WTC11 (cell line): ENCODE results near the gene TEX9.
"Not testable (repeated sequence)": the region's sequence is repeated elsewhere in the genome, so short reads cannot be mapped to it uniquely, and the experiment has no call there.

Experiments used
- NFYB ChIP-seq: sonication (generic); formaldehyde crosslinking; conservative IDR thresholded peaks from 2 replicates; pipeline ENCODE4 v1.8.0; 2022; ENCODE audit warnings: low read depth, missing genetic modification reagents
- ZBTB21 ChIP-seq: sonication (generic); formaldehyde crosslinking; IDR thresholded peaks from 2 replicates; pipeline ENCODE4 v1.8.1; 2023; ENCODE audit warnings: mild to moderate bottlenecking, missing genetic modification reagents, borderline replicate concordance
- TF ChIP-seq, protein P1 (sequence below): sonication (generic); formaldehyde crosslinking; IDR thresholded peaks from 2 replicates; pipeline ENCODE4 v1.8.1; 2023; ENCODE audit warnings: mild to moderate bottlenecking, missing genetic modification reagents, moderate library complexity
- TF ChIP-seq, protein P2 (sequence below): fragments of 200-600 bp; IDR thresholded peaks from 2 replicates; pipeline ENCODE4 v1.8.0; 2022; ENCODE audit warnings: antibody characterized with exemption

DNA sequence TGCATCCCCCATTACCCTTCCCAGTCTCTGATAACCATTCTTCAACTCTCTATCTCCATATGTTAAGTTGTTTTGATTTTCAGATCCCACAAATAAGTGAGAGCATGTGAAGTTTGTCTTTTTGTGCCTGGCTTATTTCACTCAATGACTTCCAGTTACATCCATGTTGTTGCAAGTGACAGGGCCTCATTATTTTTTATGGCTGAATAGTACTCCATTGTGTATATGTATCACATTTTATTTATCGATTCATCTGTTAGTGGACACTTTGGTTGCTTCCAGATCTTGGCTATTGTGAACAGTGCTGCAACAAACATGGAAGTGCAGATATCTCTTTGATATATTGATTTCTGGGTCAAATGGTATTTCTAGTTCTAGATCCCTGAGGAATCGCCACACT is 9.5 kb downstream of the TEX9 start:
- not testable (repeated sequence) for TF ChIP-seq ZBTB21, NFYB (CRISPR knock-in tag)
- TF ChIP-seq, protein P1, sequence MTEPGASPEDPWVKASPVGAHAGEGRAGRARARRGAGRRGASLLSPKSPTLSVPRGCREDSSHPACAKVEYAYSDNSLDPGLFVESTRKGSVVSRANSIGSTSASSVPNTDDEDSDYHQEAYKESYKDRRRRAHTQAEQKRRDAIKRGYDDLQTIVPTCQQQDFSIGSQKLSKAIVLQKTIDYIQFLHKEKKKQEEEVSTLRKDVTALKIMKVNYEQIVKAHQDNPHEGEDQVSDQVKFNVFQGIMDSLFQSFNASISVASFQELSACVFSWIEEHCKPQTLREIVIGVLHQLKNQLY (CRISPR knock-in tag) = not testable (repeated sequence)
- TF ChIP-seq, protein P2, sequence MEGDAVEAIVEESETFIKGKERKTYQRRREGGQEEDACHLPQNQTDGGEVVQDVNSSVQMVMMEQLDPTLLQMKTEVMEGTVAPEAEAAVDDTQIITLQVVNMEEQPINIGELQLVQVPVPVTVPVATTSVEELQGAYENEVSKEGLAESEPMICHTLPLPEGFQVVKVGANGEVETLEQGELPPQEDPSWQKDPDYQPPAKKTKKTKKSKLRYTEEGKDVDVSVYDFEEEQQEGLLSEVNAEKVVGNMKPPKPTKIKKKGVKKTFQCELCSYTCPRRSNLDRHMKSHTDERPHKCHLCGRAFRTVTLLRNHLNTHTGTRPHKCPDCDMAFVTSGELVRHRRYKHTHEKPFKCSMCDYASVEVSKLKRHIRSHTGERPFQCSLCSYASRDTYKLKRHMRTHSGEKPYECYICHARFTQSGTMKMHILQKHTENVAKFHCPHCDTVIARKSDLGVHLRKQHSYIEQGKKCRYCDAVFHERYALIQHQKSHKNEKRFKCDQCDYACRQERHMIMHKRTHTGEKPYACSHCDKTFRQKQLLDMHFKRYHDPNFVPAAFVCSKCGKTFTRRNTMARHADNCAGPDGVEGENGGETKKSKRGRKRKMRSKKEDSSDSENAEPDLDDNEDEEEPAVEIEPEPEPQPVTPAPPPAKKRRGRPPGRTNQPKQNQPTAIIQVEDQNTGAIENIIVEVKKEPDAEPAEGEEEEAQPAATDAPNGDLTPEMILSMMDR = not testable (repeated sequence)
